GM23338 (cell line): ENCODE data around the gene ASL.
"Not testable (repeated sequence)": the region's sequence is repeated elsewhere in the genome, so short reads cannot be mapped to it uniquely, and the experiment has no call there.

ENCODE experiments used
- CREB1 ChIP-seq: fragments of 250-450 bp; sonication (Bioruptor Pico); IDR thresholded peaks from 2 replicates; pipeline ENCODE4 v1.5.0; 2020; ENCODE audit warnings: low read depth, mild to moderate bottlenecking, moderate library complexity
- ETS1 ChIP-seq: IDR thresholded peaks from 2 replicates; pipeline ENCODE4 v1.6.1; 2016; ENCODE audit warnings: antibody characterized with exemption
- EZH2 ChIP-seq: fragments of 200-600 bp; sonication (generic); IDR thresholded peaks from one replicate; pipeline ENCODE4 v1.8.0; 2017; ENCODE audit warnings: antibody characterized with exemption, mild to moderate bottlenecking, low read depth; ENCODE audit not compliant: unreplicated experiment
- EZH2phosphoT487 ChIP-seq: fragments of 200-600 bp; sonication (generic); IDR thresholded peaks from one replicate; pipeline ENCODE4 v1.8.1; 2018; ENCODE audit warnings: antibody characterized with exemption; ENCODE audit not compliant: unreplicated experiment
- NANOG ChIP-seq: IDR thresholded peaks from 2 replicates; pipeline ENCODE4 v1.6.1; 2016; ENCODE audit warnings: antibody characterized with exemption, borderline replicate concordance
- POLR2AphosphoS5 ChIP-seq: IDR thresholded peaks from 2 replicates; pipeline ENCODE4 v1.6.1; 2016; ENCODE audit warnings: antibody characterized with exemption, low read depth
- STAT1 ChIP-seq: IDR thresholded peaks from one replicate; pipeline ENCODE4 v1.6.1; 2016; ENCODE audit warnings: antibody characterized with exemption; ENCODE audit not compliant: unreplicated experiment
- ZNF114 ChIP-seq: fragments of 250-450 bp; sonication (Bioruptor Pico); IDR thresholded peaks from 2 replicates; pipeline ENCODE4 v1.5.0; 2020; ENCODE audit warnings: mild to moderate bottlenecking, moderate library complexity
- ZNF331 ChIP-seq: fragments of 250-450 bp; sonication (Bioruptor Pico); IDR thresholded peaks from 2 replicates; pipeline ENCODE4 v1.5.0; 2020; ENCODE audit warnings: low read depth, mild to moderate bottlenecking, moderate library complexity
- TF ChIP-seq, protein P1 (sequence below), 2 experiments: fragments of 200-600 bp in 1 of 2; sonication (generic) in 1 of 2; conservative IDR thresholded peaks; 2 replicates each; pipeline versions ENCODE4 v1.5.1 to v1.6.1; 2016 to 2017; ENCODE audit warnings: antibody characterized with exemption in 2 of 2, low read depth in 2 of 2, mild to moderate bottlenecking in 2 of 2, moderate library complexity in 1 of 2
- TF ChIP-seq, protein P2 (sequence below): IDR thresholded peaks from one replicate; pipeline ENCODE4 v1.6.1; 2018; ENCODE audit warnings: antibody characterized with exemption; ENCODE audit not compliant: unreplicated experiment
- TF ChIP-seq, protein P3 (sequence below): fragments of 250-450 bp; sonication (Bioruptor Pico); IDR thresholded peaks from 2 replicates; pipeline ENCODE4 v1.5.0; 2020; ENCODE audit warnings: mild to moderate bottlenecking, moderate library complexity

- not testable (repeated sequence) for TF ChIP-seq EZH2phosphoT487; EZH2; STAT1; POLR2AphosphoS5; ETS1; CREB1 (CRISPR knock-in tag); ZNF114 (CRISPR knock-in tag); NANOG; ZNF331 (CRISPR knock-in tag)
- TF ChIP-seq, protein P1, sequence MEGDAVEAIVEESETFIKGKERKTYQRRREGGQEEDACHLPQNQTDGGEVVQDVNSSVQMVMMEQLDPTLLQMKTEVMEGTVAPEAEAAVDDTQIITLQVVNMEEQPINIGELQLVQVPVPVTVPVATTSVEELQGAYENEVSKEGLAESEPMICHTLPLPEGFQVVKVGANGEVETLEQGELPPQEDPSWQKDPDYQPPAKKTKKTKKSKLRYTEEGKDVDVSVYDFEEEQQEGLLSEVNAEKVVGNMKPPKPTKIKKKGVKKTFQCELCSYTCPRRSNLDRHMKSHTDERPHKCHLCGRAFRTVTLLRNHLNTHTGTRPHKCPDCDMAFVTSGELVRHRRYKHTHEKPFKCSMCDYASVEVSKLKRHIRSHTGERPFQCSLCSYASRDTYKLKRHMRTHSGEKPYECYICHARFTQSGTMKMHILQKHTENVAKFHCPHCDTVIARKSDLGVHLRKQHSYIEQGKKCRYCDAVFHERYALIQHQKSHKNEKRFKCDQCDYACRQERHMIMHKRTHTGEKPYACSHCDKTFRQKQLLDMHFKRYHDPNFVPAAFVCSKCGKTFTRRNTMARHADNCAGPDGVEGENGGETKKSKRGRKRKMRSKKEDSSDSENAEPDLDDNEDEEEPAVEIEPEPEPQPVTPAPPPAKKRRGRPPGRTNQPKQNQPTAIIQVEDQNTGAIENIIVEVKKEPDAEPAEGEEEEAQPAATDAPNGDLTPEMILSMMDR (conservative IDR thresholded peaks at IDR 0.05; ENCODE audit: low read depth in 2 of 2) = not testable (repeated sequence)
- TF ChIP-seq, protein P2, sequence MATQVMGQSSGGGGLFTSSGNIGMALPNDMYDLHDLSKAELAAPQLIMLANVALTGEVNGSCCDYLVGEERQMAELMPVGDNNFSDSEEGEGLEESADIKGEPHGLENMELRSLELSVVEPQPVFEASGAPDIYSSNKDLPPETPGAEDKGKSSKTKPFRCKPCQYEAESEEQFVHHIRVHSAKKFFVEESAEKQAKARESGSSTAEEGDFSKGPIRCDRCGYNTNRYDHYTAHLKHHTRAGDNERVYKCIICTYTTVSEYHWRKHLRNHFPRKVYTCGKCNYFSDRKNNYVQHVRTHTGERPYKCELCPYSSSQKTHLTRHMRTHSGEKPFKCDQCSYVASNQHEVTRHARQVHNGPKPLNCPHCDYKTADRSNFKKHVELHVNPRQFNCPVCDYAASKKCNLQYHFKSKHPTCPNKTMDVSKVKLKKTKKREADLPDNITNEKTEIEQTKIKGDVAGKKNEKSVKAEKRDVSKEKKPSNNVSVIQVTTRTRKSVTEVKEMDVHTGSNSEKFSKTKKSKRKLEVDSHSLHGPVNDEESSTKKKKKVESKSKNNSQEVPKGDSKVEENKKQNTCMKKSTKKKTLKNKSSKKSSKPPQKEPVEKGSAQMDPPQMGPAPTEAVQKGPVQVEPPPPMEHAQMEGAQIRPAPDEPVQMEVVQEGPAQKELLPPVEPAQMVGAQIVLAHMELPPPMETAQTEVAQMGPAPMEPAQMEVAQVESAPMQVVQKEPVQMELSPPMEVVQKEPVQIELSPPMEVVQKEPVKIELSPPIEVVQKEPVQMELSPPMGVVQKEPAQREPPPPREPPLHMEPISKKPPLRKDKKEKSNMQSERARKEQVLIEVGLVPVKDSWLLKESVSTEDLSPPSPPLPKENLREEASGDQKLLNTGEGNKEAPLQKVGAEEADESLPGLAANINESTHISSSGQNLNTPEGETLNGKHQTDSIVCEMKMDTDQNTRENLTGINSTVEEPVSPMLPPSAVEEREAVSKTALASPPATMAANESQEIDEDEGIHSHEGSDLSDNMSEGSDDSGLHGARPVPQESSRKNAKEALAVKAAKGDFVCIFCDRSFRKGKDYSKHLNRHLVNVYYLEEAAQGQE = not testable (repeated sequence)
- TF ChIP-seq, protein P3, sequence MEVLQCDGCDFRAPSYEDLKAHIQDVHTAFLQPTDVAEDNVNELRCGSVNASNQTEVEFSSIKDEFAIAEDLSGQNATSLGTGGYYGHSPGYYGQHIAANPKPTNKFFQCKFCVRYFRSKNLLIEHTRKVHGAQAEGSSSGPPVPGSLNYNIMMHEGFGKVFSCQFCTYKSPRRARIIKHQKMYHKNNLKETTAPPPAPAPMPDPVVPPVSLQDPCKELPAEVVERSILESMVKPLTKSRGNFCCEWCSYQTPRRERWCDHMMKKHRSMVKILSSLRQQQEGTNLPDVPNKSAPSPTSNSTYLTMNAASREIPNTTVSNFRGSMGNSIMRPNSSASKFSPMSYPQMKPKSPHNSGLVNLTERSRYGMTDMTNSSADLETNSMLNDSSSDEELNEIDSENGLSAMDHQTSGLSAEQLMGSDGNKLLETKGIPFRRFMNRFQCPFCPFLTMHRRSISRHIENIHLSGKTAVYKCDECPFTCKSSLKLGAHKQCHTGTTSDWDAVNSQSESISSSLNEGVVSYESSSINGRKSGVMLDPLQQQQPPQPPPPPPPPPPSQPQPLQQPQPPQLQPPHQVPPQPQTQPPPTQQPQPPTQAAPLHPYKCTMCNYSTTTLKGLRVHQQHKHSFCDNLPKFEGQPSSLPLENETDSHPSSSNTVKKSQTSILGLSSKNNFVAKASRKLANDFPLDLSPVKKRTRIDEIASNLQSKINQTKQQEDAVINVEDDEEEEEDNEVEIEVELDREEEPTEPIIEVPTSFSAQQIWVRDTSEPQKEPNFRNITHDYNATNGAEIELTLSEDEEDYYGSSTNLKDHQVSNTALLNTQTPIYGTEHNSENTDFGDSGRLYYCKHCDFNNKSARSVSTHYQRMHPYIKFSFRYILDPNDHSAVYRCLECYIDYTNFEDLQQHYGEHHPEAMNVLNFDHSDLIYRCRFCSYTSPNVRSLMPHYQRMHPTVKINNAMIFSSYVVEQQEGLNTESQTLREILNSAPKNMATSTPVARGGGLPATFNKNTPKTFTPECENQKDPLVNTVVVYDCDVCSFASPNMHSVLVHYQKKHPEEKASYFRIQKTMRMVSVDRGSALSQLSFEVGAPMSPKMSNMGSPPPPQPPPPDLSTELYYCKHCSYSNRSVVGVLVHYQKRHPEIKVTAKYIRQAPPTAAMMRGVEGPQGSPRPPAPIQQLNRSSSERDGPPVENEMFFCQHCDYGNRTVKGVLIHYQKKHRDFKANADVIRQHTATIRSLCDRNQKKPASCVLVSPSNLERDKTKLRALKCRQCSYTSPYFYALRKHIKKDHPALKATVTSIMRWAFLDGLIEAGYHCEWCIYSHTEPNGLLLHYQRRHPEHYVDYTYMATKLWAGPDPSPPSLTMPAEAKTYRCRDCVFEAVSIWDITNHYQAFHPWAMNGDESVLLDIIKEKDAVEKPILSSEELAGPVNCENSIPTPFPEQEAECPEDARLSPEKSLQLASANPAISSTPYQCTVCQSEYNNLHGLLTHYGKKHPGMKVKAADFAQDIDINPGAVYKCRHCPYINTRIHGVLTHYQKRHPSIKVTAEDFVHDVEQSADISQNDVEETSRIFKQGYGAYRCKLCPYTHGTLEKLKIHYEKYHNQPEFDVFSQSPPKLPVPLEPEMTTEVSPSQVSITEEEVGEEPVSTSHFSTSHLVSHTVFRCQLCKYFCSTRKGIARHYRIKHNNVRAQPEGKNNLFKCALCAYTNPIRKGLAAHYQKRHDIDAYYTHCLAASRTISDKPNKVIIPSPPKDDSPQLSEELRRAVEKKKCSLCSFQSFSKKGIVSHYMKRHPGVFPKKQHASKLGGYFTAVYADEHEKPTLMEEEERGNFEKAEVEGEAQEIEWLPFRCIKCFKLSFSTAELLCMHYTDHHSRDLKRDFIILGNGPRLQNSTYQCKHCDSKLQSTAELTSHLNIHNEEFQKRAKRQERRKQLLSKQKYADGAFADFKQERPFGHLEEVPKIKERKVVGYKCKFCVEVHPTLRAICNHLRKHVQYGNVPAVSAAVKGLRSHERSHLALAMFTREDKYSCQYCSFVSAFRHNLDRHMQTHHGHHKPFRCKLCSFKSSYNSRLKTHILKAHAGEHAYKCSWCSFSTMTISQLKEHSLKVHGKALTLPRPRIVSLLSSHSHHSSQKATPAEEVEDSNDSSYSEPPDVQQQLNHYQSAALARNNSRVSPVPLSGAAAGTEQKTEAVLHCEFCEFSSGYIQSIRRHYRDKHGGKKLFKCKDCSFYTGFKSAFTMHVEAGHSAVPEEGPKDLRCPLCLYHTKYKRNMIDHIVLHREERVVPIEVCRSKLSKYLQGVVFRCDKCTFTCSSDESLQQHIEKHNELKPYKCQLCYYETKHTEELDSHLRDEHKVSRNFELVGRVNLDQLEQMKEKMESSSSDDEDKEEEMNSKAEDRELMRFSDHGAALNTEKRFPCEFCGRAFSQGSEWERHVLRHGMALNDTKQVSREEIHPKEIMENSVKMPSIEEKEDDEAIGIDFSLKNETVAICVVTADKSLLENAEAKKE (CRISPR knock-in tag) = not testable (repeated sequence)
Observed at GRCh38 chr7:66116680-66117420, 41.2 kb downstream of the ASL start.
